GM21576 (cell line): ENCODE data around the gene PLEKHH2.
"Not testable (repeated sequence)": the region's sequence is repeated elsewhere in the genome, so short reads cannot be mapped to it uniquely, and the experiment has no call there.

Experiments used
- ATAC-seq: cut with Tn5 transposase; IDR thresholded peaks from one replicate; pipeline ENCODE4 v1.9.1; 2021; ENCODE audit warnings: mild to moderate bottlenecking, moderate library complexity; ENCODE audit not compliant: unreplicated experiment

PLEKHH2 gene

GRCh38 chr2:43637030-43637803, at the start of gene PLEKHH2:
TSS of gene PLEKHH2 (plus strand) at chr2:43637260. CDS start at chr2:43644674, 7,414 bp downstream.
- peak; percentile 100 for ATAC-seq

GRCh38 chr2:43592443-43592842, 44.6 kb upstream of the PLEKHH2 start:
- ATAC-seq, result no peak

GRCh38 chr2:43593254-43593653, 43.8 kb upstream of the PLEKHH2 start:
- ATAC-seq, result no peak

- ATAC-seq, result no peak
These were observed 42.2 kb upstream of the PLEKHH2 start for GRCh38 chr2:43594875-43595274.

GRCh38 chr2:43595603-43596412, 41.3 kb upstream of the PLEKHH2 start, which contains the start of gene THADA:
TSS of gene THADA (minus strand) at chr2:43596038. CDS start at chr2:43592392, 3,646 bp downstream.
- peak; percentile 99 for ATAC-seq

- ATAC-seq, result not testable (repeated sequence)
These were observed 36.5 kb upstream of the PLEKHH2 start for GRCh38 chr2:43600596-43600995.

GRCh38 chr2:43604674-43605073, 32.4 kb upstream of the PLEKHH2 start:
- no peak for ATAC-seq

- ATAC-seq, result peak; percentile 49
These were observed 31.9 kb upstream of the PLEKHH2 start for GRCh38 chr2:43605079-43605655.

- no peak for ATAC-seq
These were observed 31.2 kb upstream of the PLEKHH2 start for GRCh38 chr2:43605851-43606250.

- no peak for ATAC-seq
These were observed 27.7 kb upstream of the PLEKHH2 start for GRCh38 chr2:43609290-43609918.

GRCh38 chr2:43610361-43610760, 26.7 kb upstream of the PLEKHH2 start:
- no peak for ATAC-seq

GRCh38 chr2:43611987-43612894, 24.8 kb upstream of the PLEKHH2 start:
- peak; percentile 63 for ATAC-seq

- no peak for ATAC-seq
These were observed 24.1 kb upstream of the PLEKHH2 start for GRCh38 chr2:43612944-43613343.

GRCh38 chr2:43616967-43617680, 19.9 kb upstream of the PLEKHH2 start:
- ATAC-seq, result no peak

GRCh38 chr2:43619511-43619910, 17.5 kb upstream of the PLEKHH2 start:
- ATAC-seq, result no peak

- no peak for ATAC-seq
These were observed 14.1 kb upstream of the PLEKHH2 start for GRCh38 chr2:43622931-43623451.

- no peak for ATAC-seq
These were observed 5.3 kb upstream of the PLEKHH2 start for GRCh38 chr2:43631618-43632317.

GRCh38 chr2:43634604-43635306, 2.3 kb upstream of the PLEKHH2 start:
- ATAC-seq, result no peak
